GM21381 (cell line): ENCODE results near the gene ECI2.
"Not testable (repeated sequence)": the region's sequence is repeated elsewhere in the genome, so short reads cannot be mapped to it uniquely, and the experiment has no call there.

Experiments used
- ATAC-seq: cut with Tn5 transposase; IDR thresholded peaks from one replicate; pipeline ENCODE4 v1.9.1; 2021; ENCODE audit warnings: mild to moderate bottlenecking, moderate library complexity; ENCODE audit not compliant: unreplicated experiment

Gene ECI2

DNA sequence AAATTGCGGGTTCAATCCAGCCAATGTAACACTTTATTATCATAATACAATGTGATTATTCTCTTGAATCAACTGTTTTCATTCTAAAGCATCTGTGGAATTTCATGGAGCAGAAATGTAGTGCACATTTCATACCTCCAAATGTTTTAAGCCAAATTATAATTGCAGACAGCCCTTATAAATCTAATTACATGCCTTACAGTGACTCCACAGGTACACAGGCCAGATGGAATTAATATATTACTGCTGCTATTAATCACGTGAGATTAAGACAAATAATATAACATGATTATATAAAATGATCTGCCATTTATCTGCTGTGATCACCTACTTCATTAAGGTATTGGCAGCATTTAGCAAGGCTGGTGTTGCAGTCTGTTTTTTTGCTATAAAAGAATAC is 9.7 kb upstream of the ECI2 start:
- no peak for ATAC-seq

GRCh38 chr6:4139272-4139671 is 3.9 kb upstream of the ECI2 start:
- ATAC-seq, result no peak

DNA sequence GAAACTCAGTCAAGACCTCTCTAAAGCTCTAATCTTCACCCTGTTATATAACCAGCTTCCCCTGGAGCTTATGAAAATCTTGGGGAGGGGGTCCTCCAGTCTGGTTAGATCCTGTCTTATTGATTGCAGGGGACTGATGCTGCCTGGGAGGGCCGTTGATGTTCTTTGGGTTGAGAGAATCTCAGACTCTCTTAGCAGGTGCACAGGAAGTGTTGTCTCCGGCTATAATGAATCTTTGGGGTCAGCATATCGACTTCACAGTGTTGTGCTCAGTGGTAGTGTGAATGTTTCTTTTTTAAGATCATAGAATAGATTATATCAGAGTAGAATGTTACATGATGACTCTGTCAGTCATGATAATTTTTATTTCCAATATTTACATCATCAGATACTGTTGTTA is 2.8 kb upstream of the ECI2 start:
- no peak for ATAC-seq

DNA sequence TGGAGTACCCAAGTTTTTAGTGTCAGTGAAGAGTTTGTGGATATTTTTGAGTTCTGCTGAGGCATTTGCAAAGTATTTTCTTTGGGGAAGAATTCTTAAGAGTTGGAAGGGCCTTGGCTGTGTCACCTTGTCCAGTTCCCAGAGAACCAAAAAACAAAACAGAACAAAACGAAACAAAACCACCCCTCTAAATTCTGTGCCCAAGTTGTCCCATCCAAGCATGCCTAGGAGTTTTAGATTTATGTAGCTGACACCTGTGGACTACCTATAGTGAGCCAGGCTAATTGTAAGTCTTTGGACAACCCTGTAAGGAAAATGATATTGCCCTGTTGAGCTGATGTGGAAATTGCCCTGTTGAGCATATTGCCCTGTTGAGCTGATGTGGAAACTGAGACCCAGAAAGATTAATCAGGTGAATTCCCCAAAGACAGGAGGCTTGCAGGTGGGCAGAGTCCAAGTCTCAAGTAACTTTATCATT is 1.0 kb upstream of the ECI2 start:
- ATAC-seq, result no peak

DNA sequence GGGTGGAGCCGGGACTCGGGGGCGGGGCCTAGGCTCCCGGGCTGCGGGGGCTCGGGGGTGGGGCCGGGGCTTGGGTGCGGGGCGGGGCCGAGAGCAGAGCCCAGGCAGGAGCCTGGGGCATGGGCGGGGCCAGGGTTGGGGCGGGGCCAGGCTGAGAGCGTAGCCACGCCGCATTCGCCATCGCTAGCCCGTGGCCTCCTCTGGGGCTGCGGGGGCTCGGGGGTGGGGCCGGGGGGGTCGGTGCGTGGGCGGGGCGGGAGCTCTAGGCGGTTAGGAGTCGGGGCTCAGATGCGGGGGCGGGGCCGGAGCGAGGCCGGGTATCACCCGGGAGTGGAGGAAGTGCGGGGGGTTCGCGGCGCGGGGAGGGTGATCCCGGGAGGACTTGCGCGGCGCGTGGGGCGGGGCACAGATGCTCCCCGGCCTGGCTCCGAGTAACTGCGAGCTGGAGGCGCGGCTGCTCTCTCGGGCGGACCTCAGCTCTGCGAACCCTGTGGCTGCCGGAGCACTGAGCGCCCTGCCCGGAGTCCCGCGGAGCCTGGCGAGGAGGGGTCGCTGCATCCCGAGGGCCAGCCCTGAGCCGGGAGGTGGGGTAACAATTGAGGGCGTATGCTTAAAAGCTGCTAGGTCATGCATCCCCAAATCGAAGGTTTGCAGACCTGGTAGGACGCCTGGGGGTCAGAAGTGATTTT is 434 bp upstream of the ECI2 start:
- peak; percentile 68 for ATAC-seq

- no peak for ATAC-seq
Observed at GRCh38 chr6:4133941-4134838, 1.2 kb downstream of the ECI2 start.

GRCh38 chr6:4130357-4130987 is 4.9 kb downstream of the ECI2 start:
- ATAC-seq, result no peak

DNA sequence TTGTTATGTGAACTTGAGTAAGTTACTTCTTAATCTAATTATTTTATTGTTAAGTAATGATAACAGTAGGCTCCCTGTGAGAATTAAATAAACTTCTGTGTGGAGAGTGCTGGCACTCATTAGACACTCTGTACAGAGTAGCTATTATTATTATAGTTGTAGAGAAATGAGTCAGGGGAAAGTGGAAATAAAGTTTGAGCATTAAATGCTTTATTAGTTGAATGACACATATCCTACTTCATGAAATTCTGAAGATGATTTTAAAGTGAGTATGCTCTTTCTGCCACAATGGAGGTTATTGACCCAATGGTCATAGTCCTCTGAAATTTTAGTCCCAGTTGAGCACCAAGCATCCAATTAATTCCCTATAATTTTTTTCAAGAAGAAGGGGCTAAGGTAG is 5.9 kb downstream of the ECI2 start:
- ATAC-seq, result no peak

GRCh38 chr6:4128748-4129147 is 6.6 kb downstream of the ECI2 start:
- no peak for ATAC-seq

- ATAC-seq, result no peak
Observed at GRCh38 chr6:4128072-4128471, 7.3 kb downstream of the ECI2 start.

- ATAC-seq, result no peak
Observed at GRCh38 chr6:4125933-4126864, 9.2 kb downstream of the ECI2 start.

DNA sequence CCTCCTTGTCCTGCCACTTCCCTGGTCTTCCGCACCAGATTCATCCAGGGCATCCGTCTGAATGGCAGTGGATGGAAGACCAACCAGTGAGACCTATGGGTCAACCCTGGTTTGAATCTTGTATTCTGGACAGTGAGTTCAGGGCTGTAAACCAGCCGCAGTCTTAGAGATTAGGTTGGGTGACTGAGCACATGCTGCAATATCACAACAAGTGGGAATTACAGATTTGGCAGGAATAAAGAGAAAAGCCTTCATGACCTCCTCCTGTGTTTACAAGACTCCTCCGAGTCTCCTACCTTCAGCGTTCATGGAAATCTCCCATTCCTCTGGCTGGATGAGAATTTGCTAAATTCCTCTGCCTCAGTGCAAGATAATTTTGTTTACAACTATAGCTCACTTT is 9.9 kb downstream of the ECI2 start:
- ATAC-seq, result no peak

- ATAC-seq, result no peak
Observed at GRCh38 chr6:4124351-4124750, 11.0 kb downstream of the ECI2 start.

DNA sequence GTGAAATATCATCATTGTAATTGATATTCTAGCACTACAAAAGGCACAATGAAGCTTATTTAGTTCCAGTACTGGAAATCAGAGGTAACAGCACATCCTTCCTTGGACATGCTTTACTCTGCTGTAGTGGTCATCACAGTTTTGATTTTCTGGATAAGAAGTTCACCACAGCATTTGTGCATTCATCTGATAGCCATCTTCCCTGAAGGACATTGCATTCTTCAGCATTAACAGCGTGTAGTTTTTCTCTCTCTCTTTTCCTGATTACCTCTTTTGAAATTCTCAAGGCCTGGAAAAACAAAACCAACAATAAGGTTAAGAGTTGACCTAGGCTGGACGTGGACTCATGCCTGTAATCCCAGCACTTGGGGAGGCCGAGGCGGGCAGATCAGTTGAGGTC is 19.6 kb downstream of the ECI2 start:
- no peak for ATAC-seq

- no peak for ATAC-seq
Observed at GRCh38 chr6:4114123-4114522, 21.3 kb downstream of the ECI2 start.

DNA sequence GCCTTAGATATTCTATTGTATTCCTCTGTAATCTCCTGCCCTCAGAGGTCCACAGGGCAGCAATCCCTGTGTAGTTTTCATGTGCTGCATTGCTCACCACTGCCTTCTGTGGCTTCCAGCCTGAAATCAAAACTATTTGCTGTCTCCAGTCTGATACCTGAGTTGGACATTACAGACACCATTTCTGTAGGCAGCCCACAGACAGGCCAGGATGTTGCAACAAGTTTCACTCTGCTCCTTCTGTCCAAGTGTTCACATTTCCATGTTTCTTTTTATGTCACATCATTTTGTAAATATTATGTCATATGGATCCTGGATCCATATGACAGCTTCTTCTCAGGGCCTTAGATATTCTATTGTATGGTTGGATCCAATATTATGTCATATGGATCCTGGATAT is 21.7 kb downstream of the ECI2 start:
- ATAC-seq, result no peak

GRCh38 chr6:4112366-4112765 is 23.0 kb downstream of the ECI2 start:
- ATAC-seq, result no peak

DNA sequence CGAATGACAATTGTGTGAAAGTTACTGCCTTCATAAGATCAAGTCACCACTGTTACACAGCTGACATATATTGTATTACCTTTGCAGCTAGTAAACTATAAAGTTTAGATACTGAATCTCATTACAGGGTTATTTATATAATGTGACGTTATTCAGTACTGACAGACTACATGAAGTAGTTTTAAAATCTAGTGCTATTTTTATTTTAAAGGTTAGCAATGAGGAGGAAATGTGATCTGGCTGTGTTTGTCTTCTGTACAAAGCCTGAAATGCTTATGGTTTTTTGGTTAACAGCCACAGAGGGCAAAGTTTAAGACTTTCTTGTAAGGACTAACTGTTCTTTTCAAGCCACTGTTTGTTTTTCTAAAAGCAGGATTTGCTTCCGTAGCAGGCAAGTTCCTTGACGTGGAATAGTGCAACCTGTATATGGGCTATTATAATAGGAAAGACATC is 26.0 kb downstream of the ECI2 start:
- not testable (repeated sequence) for ATAC-seq

GRCh38 chr6:4108561-4109093 is 26.7 kb downstream of the ECI2 start:
- no peak for ATAC-seq

DNA sequence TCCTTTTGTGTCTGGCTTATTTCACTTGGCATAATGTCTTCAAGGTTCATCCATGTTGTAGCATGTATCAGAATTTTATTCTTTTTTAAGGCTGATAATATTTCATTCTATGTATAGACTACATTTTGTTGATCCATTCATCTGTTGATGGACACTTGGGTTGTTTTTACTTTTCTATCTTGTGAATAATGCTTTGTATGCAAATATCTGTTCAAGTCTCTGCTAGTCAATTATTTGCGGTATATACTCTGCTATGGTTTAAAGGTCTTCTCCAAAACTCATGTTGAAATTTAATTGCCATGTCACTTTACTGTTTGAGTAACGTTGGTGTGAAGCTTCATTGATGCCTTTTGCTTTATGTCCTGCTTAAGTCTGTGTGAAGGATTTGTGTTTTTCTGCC is 27.5 kb downstream of the ECI2 start:
- ATAC-seq, result no peak
